Stimulated activated CD4-positive, alpha-beta T cell treated with anti-CD3 and anti-CD28 coated beads, Interleukin-15, amount 100 ng/mL, for 1 hour (primary cell): ENCODE data around the gene SP140.
"Not testable (repeated sequence)": the region's sequence is repeated elsewhere in the genome, so short reads cannot be mapped to it uniquely, and the experiment has no call there.

ENCODE experiments used
- DNase-seq, 2 donors: peaks; one replicate each; pipeline ENCODE4 v3.0.0-alpha.2; 2020; ENCODE audit warnings: low read depth in 1 of 2, low spot score in 1 of 2

SP140 gene

GRCh38 chr2:230225486-230225885 is at the start of gene SP140:
Gene SP140 (plus strand): TSS chr2:230225736. CDS start chr2:230225845, 109 bp downstream.
- DNase-seq = peak; percentile 32 to 64

GRCh38 chr2:230176996-230177395 is 48.5 kb upstream of the SP140 start:
- DNase-seq = no peak

- no peak for DNase-seq
These were observed 46.7 kb upstream of the SP140 start for GRCh38 chr2:230178546-230179485.

GRCh38 chr2:230179907-230180306 is 45.6 kb upstream of the SP140 start:
- no peak for DNase-seq

GRCh38 chr2:230181195-230181594 is 44.3 kb upstream of the SP140 start:
- DNase-seq = no peak

- no peak for DNase-seq
These were observed 40.6 kb upstream of the SP140 start for GRCh38 chr2:230184727-230185578.

GRCh38 chr2:230202430-230203109 is 23.0 kb upstream of the SP140 start:
- no peak for DNase-seq

GRCh38 chr2:230203110-230203676 is 22.3 kb upstream of the SP140 start:
- no peak for DNase-seq

- no peak for DNase-seq
These were observed 20.5 kb upstream of the SP140 start for GRCh38 chr2:230205034-230205433.

- no peak for DNase-seq
These were observed 19.8 kb upstream of the SP140 start for GRCh38 chr2:230205721-230206120.

GRCh38 chr2:230208576-230208975 is 17.0 kb upstream of the SP140 start:
- no peak for DNase-seq

GRCh38 chr2:230209422-230210051 is 16.0 kb upstream of the SP140 start:
- no peak for DNase-seq

GRCh38 chr2:230216489-230216888 is 9.0 kb upstream of the SP140 start:
- no peak for DNase-seq

GRCh38 chr2:230217424-230217823 is 8.1 kb upstream of the SP140 start:
- DNase-seq = no peak

- DNase-seq = no peak
These were observed 7.1 kb upstream of the SP140 start for GRCh38 chr2:230218421-230218820.

- DNase-seq = peak; percentile 39 to 53
These were observed 5.9 kb upstream of the SP140 start, which contains the start of gene SP110 for GRCh38 chr2:230219419-230220331. Gene SP110 (minus strand): TSS chr2:230219984. CDS start chr2:230216927, 3,057 bp downstream.

GRCh38 chr2:230220347-230220969 is 5.1 kb upstream of the SP140 start:
- DNase-seq = no peak

- no peak for DNase-seq
These were observed 4.0 kb upstream of the SP140 start for GRCh38 chr2:230221493-230221892.

GRCh38 chr2:230222829-230223228 is 2.7 kb upstream of the SP140 start:
- not testable (repeated sequence) for DNase-seq
